ENCODE results near the gene STAC.
"Not testable (repeated sequence)": the region's sequence is repeated elsewhere in the genome, so short reads cannot be mapped to it uniquely, and the experiment has no call there.

The STAC gene

DNA sequence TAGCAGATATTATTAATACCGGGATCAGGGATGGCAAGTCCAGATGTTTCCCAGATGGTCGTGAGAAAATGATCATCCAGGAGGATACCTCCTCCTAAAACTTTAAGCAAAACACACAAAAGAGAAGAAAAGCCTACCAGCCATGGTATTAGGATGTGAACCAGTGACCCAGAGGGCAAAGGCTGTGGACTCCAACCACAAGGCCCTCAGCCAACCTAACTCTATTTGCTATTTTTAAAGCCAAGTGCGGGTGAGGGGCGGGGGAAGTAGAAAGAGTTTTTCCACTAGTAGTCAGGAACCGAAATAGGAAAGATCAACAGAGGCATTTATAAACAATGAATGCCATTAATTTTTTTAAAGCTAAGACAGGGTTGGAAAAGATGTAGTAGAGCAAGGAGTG, 77.4 kb downstream of the STAC start:
- TF ChIP-seq, protein P1, sequence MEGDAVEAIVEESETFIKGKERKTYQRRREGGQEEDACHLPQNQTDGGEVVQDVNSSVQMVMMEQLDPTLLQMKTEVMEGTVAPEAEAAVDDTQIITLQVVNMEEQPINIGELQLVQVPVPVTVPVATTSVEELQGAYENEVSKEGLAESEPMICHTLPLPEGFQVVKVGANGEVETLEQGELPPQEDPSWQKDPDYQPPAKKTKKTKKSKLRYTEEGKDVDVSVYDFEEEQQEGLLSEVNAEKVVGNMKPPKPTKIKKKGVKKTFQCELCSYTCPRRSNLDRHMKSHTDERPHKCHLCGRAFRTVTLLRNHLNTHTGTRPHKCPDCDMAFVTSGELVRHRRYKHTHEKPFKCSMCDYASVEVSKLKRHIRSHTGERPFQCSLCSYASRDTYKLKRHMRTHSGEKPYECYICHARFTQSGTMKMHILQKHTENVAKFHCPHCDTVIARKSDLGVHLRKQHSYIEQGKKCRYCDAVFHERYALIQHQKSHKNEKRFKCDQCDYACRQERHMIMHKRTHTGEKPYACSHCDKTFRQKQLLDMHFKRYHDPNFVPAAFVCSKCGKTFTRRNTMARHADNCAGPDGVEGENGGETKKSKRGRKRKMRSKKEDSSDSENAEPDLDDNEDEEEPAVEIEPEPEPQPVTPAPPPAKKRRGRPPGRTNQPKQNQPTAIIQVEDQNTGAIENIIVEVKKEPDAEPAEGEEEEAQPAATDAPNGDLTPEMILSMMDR (IDR thresholded peaks at IDR 0.05; ENCODE audit: borderline replicate concordance, control extremely low read depth, extremely low read depth, insufficient read depth, missing control alignments), result no peak
- no peak for DNase-seq (ENCODE audit: low spot score)
- in situ Hi-C loops (cut with MboI; ENCODE audit: low sequenced_read_pairs, unreplicated experiment), result no loop called here

DNA sequence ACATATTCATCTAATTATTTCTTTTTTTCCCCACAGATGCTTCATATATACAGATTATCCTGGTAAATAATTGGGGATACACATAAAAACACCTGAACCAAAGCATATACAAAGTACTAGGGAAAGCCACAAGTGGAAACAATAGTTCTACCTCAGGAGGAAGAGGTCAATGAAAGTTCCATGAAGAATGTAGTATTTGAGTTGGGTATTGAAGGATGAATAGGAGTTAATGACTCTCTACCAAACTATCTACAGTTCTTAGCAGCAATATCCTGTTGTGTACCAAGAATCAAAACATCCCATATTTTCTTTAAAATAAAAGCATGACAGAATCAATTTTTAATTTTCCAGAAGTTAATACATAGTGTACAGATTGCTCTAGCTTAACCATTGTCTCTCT, 78.9 kb downstream of the STAC start:
- in situ Hi-C loops (cut with MboI; ENCODE audit: low sequenced_read_pairs, unreplicated experiment), result no loop called here
- DNase-seq (ENCODE audit: low spot score), result no peak
- TF ChIP-seq, protein P1 (IDR thresholded peaks at IDR 0.05; ENCODE audit: borderline replicate concordance, control extremely low read depth, extremely low read depth, insufficient read depth, missing control alignments), result no peak

DNA sequence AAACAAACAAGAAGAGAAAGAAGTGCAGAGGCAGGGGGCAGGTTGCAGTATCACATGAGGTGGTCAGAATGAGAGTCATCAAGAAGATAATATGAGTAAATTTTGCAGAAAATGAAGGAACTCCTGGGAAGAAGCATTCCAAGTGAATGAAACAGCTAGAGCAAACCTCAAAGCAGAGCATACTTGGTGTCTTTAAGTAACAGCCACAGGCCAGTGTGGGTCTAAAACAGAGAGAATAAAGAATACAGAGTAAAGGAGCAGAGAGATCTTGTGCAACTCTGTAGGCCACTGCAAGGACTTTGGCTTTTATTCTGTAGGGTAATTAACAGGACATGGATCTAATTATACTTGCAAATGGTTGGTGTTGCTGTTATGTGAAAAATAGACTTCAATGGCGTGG, 81.3 kb downstream of the STAC start:
- no peak for DNase-seq (ENCODE audit: low spot score)
- TF ChIP-seq, protein P1 (IDR thresholded peaks at IDR 0.05; ENCODE audit: borderline replicate concordance, control extremely low read depth, extremely low read depth, insufficient read depth, missing control alignments), result no peak
- in situ Hi-C loops (cut with MboI; ENCODE audit: low sequenced_read_pairs, unreplicated experiment), result no loop called here

DNA sequence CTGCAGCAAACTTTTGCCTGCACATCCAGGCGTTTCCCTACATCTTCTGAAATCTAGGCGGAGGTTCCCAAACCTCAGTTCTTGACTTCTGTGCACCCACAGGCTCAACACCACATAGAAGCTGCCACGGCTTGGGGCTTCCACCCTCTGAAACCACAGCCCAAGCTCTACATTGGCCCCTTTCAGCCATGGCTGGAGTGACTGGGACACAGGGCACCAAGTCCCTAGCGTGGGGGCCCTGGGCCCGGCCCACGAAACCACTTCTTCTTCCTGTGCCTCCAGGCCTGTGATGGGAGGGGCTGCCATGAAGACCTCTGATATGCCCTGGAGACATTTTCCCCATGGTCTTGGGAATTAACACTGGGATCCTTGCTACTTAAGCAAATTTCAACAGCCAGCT, 91.7 kb downstream of the STAC start:
- in situ Hi-C loops (cut with MboI; ENCODE audit: low sequenced_read_pairs, unreplicated experiment); DNase-seq (ENCODE audit: low spot score): not testable (repeated sequence)

DNA sequence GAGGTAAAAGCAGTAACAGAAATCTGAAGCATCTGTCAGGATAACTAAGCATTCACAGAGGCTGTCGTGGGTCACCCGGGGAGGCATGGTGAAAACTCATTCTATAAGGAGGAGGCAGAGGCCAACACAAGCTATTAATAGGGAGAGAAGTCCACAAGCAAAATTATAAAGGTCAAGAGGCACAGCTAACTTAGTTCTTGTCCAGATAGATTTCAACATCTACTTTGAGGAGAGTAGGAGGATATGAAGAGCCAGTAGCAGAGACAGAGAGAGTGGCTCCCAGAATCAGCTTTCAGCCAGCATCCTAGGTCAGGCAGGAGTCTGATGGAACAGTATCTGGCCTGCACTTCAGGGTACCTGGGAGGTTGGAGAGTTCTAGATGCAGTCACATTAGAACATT, 95.3 kb downstream of the STAC start:
- TF ChIP-seq, protein P1 (IDR thresholded peaks at IDR 0.05; ENCODE audit: borderline replicate concordance, control extremely low read depth, extremely low read depth, insufficient read depth, missing control alignments), result no peak
- in situ Hi-C loops (cut with MboI; ENCODE audit: low sequenced_read_pairs, unreplicated experiment), result no loop called here
- no peak for DNase-seq (ENCODE audit: low spot score)

DNA sequence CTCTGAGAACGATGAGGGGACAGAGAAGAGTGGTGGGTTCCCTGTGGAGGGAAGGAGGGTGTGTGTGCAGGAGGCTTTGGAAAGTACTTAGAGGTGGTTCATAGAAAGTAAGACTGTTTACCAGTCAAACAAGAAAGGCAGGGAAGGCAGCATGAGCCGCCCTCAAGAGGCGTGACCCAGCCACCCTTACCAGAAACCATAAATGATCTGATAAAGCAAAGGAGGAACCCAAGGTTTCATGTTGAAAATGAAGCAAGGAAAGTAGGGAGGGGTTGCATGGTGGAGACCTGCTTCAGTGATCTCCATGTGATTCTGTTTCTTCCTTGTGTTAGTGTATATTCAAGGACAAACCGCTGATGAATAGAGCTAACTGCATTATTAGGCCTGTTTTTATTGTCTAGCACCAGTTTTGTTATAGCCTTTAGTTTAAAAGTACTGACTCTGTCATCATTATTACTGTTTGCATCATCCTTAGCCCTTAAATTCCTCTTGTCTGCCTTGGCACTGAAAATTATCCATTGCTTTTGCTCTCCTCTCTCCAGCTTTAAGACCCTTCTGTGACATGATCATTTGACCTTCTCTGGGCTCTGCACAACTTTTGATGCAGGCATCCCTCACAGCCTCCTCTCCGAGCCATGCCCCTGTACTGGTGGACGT, 96.1 kb downstream of the STAC start:
- no peak for DNase-seq (ENCODE audit: low spot score)
- TF ChIP-seq, protein P1 (IDR thresholded peaks at IDR 0.05; ENCODE audit: borderline replicate concordance, control extremely low read depth, extremely low read depth, insufficient read depth, missing control alignments), result no peak
- in situ Hi-C loops (cut with MboI; ENCODE audit: low sequenced_read_pairs, unreplicated experiment), result no loop called here

DNA sequence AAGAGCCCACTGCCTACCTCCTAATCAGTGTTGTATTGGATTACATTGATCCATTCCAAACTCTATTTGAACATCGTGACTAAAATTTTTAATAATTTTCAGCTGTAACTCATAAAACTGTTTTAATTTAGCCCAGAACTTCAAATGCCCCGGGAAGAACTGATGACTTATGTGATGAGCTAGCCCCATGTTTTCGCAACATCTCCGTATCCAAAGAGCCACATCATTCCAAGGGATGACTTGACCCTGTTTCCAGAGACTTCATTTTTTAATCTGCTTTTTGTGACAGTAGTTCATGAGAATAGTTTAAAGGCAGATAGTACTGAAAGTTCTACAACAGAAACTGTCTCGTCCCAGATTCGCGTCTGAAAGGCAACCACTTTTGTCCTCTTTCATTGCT, 97.4 kb downstream of the STAC start:
- TF ChIP-seq, protein P1 (IDR thresholded peaks at IDR 0.05; ENCODE audit: borderline replicate concordance, control extremely low read depth, extremely low read depth, insufficient read depth, missing control alignments), result no peak
- DNase-seq (ENCODE audit: low spot score), result no peak
- in situ Hi-C loops (cut with MboI; ENCODE audit: low sequenced_read_pairs, unreplicated experiment), result no loop called here
